Measurements from ENCODE around the gene BFSP2. TPM values are rescaled to one million over a fixed set of nuclear protein-coding genes. Genes with fewer than 3 reads are reported as not detected.

The BFSP2 gene
- total RNA-seq, 1 experiment from 2014 or later = not detected

DNA sequence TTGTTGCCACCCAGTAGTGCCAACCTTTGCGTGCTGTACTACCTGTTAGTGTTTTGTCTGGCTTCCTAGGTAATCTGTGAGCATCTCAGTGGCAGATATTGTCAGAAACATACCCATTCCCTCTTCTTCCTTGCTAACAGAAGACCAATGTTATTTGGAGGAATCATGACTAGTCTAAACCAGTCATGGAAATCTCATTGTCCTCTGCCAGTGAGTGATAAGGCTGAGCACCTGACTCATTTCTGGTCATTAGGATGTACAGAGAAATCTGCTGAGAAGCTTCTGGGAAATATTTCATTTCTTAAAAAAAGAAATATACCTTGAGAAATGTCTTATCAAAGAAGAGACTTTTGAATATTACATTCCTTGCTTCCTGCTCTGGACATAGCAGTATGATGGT is 103.6 kb downstream of the BFSP2 start:
- BruUV-seq (replicated peaks) = no TSS peak
- no peak for DNase-seq
- Mint-ChIP-seq H3K36me3 (ENCODE audit: insufficient read depth, unreplicated experiment) (no peaks in the 10 kb centered on the region), H3K27me3 (ENCODE audit: insufficient read depth, unreplicated experiment) (no peaks in the 10 kb centered on the region), H3K4me1 (ENCODE audit: low read depth, unreplicated experiment) (peaks cover 9% of the 10 kb centered on the region), H3K9me3 (ENCODE audit: unreplicated experiment) (peaks cover 9% of the 10 kb centered on the region), H3K4me3 (ENCODE audit: unreplicated experiment) (no peak overlapping the region), H3K27ac (ENCODE audit: unreplicated experiment) (no peak overlapping the region)
- Histone ChIP-seq H3K4me1 (peaks cover 27% of the 10 kb centered on the region), H3K36me3 (ENCODE audit: control insufficient read depth, insufficient read depth, low read length) (no peaks in the 10 kb centered on the region), H3K4me3 (ENCODE audit: low read depth, low read length) (no peak overlapping the region), H3K9me3 (no peaks in the 10 kb centered on the region), H3K27me3 (replicated peaks; ENCODE audit: control insufficient read depth, insufficient read depth, low read length) (no peaks in the 10 kb centered on the region)
- TF ChIP-seq CTCF (IDR thresholded peaks at IDR 0.05; ENCODE audit: insufficient read depth in 1 of 2, low read depth in 1 of 2, low read length in 1 of 2, severe bottlenecking in 1 of 2, unreplicated experiment in 1 of 2) = no peak
- ChIA-PET CTCF (no interaction called here), POLR2A (no interaction called here)
- intact Hi-C loops (cut with micrococcal nuclease; ENCODE audit: unreplicated experiment) = no loop called here

- H3K9me3 ChIP-seq = no peaks in the 10 kb centered on the region
- ChIA-PET CTCF (no interaction called here), POLR2A (no interaction called here)
- BruUV-seq (replicated peaks) = no TSS peak
- Mint-ChIP-seq H3K27me3 (ENCODE audit: insufficient read depth, unreplicated experiment) (no peaks in the 10 kb centered on the region), H3K4me3 (ENCODE audit: unreplicated experiment) (no peak overlapping the region), H3K9me3 (ENCODE audit: unreplicated experiment) (peaks cover 9% of the 10 kb centered on the region), H3K4me1 (ENCODE audit: low read depth, unreplicated experiment) (peaks cover 9% of the 10 kb centered on the region), H3K36me3 (ENCODE audit: insufficient read depth, unreplicated experiment) (no peaks in the 10 kb centered on the region), H3K27ac (ENCODE audit: unreplicated experiment) (no peak overlapping the region)
- no peak overlapping the region for H3K4me3 ChIP-seq (ENCODE audit: low read depth, low read length)
- no peak for TF ChIP-seq CTCF (IDR thresholded peaks at IDR 0.05; ENCODE audit: insufficient read depth in 1 of 2, low read depth in 1 of 2, low read length in 1 of 2, severe bottlenecking in 1 of 2, unreplicated experiment in 1 of 2)
- no peaks in the 10 kb centered on the region for H3K36me3 ChIP-seq (ENCODE audit: control insufficient read depth, insufficient read depth, low read length)
- H3K4me1 ChIP-seq = peaks cover 16% of the 10 kb centered on the region
- DNase-seq = no peak
- no peaks in the 10 kb centered on the region for H3K27me3 ChIP-seq (replicated peaks; ENCODE audit: control insufficient read depth, insufficient read depth, low read length)
- intact Hi-C loops (cut with micrococcal nuclease; ENCODE audit: unreplicated experiment) = no loop called here
Measured at GRCh38 chr3:133504736-133505135, 104.9 kb downstream of the BFSP2 start.

DNA sequence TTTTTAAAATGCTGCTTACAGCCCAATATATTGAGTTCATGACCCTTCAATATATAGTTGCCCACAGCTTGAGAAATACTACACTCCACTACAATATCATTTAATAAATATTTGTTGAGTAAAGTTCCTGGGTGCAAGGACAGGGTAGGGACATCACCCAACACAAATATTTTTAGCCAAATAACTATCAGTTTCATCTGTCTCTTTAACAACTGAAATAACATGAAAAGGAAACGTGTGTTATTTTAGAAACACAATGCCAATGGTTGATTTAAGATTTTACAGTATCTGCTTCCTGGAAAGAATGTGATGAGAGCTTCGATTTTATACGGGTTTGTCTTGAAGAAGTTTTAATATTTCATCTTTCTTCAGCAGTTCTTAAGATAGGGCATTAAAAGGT is 106.0 kb downstream of the BFSP2 start:
- H3K9me3 ChIP-seq = no peaks in the 10 kb centered on the region
- no peak overlapping the region for H3K4me3 ChIP-seq (ENCODE audit: low read depth, low read length)
- POLR2A ChIA-PET = interaction anchor here (1.1 kb wide), 1 partner anchor 67 kb away, joined by 3 read pairs; no protein-coding TSS in a partner anchor
- H3K27me3 ChIP-seq (replicated peaks; ENCODE audit: control insufficient read depth, insufficient read depth, low read length) = no peaks in the 10 kb centered on the region
- no peak overlapping the region for H3K27ac Mint-ChIP-seq (ENCODE audit: unreplicated experiment)
- H3K36me3 Mint-ChIP-seq (ENCODE audit: insufficient read depth, unreplicated experiment) = no peaks in the 10 kb centered on the region
- peaks cover 14% of the 10 kb centered on the region for H3K4me1 ChIP-seq
- H3K4me1 Mint-ChIP-seq (ENCODE audit: low read depth, unreplicated experiment) = peaks cover 9% of the 10 kb centered on the region
- intact Hi-C loops (cut with micrococcal nuclease; ENCODE audit: unreplicated experiment) = no loop called here
- DNase-seq = no peak
- no TSS peak for BruUV-seq (replicated peaks)
- CTCF ChIA-PET = no interaction called here
- TF ChIP-seq CTCF (IDR thresholded peaks at IDR 0.05; ENCODE audit: insufficient read depth in 1 of 2, low read depth in 1 of 2, low read length in 1 of 2, severe bottlenecking in 1 of 2, unreplicated experiment in 1 of 2) = no peak
- peaks cover 9% of the 10 kb centered on the region for H3K9me3 Mint-ChIP-seq (ENCODE audit: unreplicated experiment)
- H3K27me3 Mint-ChIP-seq (ENCODE audit: insufficient read depth, unreplicated experiment) = no peaks in the 10 kb centered on the region
- H3K36me3 ChIP-seq (ENCODE audit: control insufficient read depth, insufficient read depth, low read length) = no peaks in the 10 kb centered on the region
- H3K4me3 Mint-ChIP-seq (ENCODE audit: unreplicated experiment) = no peak overlapping the region

Data from Caco-2 (cell line).